GM21390 (cell line): ENCODE measurements around the gene RELA.
"Not testable (repeated sequence)": the region's sequence is repeated elsewhere in the genome, so short reads cannot be mapped to it uniquely, and the experiment has no call there.

Source experiments
- ATAC-seq: cut with Tn5 transposase; IDR thresholded peaks from one replicate; pipeline ENCODE4 v1.9.1; 2021; ENCODE audit not compliant: unreplicated experiment

The RELA gene

DNA sequence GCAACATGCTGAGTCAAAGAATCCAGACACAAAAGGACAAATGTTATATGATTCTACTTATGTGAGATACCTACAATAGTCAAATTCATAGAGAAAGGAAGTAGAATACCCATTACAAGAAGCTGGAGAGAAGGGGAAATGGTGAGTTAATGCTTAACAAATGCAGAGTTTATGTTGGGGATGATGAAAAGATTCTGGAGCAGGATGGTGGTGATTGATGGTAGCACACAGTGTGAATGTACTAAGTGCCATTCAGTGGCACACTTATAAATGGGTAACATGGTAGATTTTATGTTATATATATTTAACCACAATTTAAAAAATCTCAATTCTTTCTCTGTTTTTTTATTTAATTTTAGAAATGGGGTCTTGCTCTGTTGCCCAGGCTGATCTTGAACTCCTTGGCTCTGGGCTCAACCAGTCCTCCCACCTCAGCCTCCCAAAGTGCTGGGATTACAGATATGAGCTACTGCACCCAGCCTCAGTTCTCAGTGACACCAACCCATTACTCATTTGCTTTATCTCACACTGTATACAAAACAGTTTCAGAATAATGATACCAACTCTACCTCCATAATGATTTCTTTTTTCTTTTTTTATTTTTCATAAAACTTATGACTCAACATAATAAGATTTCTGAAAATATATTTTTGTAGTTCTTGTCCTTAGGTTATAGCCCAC lies 9.6 kb upstream of the RELA start:
- no peak for ATAC-seq

DNA sequence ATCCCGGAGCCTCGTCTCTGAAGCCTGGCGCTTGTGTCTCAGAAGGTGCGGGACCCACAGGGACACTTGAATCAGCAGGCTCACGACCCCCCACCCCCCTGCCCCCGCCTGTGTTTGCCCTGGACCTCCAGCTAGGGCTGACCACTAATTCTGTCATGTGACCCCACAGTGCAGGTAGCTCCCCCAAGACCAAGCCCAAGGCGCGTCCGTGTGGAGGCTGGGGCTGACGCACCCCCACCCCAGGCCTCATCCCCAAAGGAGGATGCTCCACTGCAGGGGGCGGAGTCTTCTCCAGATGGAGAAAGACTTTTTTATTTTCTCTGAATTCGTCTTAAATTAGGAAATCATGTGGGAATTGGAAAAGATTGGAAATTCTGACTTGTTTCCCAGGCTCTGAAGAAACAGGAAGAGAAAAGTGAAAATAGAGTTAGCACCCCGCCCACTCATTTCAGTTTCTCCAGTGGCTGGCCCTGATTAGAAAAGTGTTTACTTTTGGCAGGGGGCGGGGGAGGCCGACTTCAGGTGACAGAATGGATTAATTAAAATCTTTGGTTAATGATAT lies 1.0 kb upstream of the RELA start:
- no peak for ATAC-seq

DNA sequence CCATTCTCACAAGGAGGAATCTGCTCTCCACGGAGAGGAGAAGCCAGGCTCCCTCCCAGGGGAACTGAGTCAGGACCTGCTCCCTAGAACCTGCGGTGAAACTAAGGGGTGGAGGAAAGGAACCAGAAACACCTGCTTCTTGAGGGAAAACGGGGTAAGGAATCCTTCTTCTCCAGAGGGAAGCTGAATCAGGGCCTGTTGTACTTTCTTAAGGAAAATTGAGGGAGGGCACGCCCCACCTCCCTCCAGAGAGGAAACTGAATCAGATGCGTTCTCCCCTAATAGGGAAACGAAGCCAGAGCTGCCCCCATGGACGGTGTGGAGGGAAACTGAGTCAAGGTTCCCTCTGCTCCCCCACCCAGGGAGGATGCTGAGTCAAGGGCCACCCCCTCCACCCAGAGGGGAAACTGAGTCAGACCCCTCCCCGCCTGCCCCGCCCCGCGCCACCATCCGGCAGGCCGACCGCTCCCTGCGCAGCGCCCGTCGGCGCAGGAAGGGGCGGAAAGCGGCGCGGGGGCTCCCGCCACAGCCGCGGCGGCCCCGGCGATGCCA lies 393 bp downstream of the RELA start:
- peak; percentile 17 for ATAC-seq

DNA sequence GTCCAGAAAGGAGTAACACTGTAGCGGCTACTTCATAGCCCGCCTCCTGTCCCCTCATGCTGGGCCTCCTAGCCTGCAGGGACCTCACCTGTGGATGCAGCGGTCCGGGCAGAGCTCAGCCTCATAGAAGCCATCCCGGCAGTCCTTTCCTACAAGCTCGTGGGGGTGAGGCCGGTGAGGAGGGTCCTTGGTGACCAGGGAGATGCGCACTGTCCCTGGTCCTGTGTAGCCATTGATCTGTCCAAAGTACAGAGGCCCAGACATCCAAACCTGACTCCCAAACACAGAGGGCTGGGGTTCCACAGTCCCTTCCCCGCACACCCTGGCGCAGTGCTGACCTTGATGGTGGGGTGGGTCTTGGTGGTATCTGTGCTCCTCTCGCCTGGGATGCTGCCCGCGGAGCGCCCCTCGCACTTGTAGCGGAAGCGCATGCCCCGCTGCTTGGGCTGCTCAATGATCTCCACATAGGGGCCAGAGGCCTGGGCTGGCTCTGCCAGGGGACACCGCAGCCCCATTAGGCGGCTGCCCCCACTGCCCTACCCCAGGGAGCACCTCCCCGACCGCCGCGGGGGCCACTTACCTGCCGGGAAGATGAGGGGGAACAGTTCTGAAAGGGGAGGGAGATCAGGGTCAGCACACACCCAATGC lies 993 bp downstream of the RELA start:
- ATAC-seq: no peak

DNA sequence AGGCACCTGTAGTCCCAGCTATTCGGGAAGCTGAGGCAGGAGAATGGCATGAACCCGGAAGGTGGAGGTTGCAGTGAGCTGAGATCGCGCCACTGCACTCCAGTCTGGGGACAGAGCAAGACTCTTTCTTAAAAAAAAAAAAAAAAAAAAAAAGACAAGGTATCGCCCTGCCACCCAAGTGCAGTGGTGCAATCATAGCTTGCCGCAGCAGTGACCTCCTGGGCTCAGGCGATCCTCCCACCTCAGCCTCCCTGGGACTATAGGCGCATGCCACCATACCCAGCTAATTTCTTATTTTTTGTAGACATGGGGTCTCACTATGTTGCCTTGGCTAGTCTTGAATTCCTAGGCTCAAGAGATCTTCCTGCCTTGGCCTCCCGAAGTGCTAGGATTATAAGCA lies 1.8 kb downstream of the RELA start:
- ATAC-seq: not testable (repeated sequence)

DNA sequence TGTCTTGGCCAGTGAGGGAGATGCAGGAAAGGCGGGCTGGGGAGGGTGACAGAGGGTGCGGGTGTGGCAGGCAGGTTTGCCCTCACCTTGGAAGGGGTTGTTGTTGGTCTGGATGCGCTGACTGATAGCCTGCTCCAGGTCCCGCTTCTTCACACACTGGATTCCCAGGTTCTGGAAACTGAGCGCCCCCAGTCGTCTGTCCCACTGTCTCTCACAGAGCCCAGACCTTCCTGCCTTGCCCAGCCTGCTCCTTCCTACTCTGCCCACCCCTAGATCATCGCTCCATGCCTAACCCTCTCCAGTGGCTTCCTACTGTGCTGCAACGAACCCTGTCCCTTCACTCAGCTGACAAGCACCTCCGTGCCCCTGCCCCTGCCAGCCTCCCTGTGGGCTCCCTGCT lies 2.7 kb downstream of the RELA start:
- ATAC-seq: no peak

DNA sequence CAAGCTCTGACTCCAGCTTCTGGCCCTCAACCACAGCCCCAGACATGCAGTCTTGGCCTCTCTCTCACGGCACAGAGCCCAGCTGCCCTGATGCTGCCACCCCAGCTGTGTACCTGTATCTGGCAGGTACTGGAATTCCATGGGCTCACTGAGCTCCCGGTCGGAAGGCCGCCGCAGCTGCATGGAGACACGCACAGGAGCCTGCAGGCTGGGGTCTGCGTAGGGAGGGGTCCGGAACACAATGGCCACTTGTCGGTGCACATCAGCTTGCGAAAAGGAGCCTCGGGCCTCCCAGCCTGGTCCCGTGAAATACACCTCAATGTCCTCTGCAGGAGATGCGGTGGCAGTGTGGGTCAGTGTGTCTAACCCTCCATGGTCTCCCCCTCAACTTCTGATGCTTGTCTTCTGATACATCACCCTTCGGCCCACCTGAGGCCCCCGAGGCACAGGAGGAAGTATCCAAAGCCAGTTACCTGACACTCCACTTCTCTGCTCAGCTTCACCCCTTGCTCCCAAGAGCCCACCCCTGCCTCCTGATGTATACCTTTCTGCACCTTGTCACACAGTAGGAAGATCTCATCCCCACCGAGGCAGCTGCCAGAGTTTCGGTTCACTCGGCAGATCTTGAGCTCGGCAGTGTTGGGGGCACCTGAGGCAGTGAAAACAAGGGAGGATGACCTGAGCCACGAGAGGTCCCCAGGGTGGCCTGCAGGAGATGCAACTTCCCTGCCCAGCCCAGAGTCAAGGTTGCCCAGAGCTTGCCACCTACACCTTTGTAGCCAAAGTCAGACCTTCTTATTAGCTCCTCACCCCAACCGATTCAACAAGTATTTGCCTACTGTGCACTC lies 4.3 kb downstream of the RELA start:
- no peak for ATAC-seq

DNA sequence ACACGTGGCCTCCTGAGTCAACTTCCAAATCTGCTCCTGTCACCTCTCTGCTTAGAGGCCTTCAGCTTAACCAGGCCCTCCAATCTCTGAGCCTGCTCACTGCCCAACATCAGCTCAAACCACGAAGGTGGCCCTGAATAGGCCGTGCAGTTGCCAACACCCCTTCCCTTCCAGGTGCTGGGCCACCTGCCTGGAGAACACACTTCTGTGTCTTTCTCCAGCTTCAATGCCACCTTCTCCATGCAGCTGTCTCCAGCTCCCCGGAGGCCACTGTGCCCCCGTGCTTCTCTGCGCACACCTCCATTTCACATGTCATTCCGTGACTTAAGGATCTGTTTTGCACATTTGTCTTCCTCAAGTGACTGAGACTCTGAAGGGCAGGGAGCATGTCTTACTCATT lies 5.3 kb downstream of the RELA start:
- ATAC-seq: no peak

DNA sequence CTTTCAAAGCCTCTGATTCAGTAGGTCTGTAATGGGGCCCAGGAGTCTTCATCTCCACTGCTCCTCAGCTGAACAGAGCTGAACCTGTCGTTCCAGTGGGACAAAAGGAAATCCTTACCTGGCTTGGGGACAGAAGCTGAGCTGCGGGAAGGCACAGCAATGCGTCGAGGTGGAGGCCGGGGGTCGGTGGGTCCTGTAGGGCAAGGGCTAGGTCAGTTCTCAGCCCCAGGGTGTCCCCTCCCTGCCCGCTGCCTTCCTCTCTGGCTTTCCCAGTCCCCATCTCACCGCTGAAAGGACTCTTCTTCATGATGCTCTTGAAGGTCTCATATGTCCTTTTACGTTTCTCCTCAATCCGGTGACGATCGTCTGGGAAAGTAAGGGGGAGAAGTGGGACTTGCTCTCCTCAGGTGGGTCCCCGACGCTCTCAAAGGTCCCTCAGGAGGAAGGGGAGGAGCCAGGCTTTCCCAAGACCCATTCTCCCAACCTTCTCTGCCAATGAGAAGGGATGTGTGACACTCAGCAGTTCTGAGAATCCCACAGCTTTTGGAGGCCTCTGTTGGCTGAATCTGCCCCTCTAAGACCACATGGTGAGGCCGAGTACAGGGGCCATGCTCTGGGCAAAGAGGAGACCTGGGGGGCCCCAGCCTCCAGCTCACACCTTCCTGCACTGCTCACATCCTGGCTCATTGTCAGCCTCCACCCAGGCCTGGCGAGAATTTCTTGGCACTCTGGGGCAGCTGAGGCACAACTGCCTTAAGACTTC lies 7.0 kb downstream of the RELA start:
- ATAC-seq: no peak

GRCh38 chr11:65654375-65655349 lies 8.1 kb downstream of the RELA start:
- no peak for ATAC-seq

GRCh38 chr11:65653229-65654225 lies 9.2 kb downstream of the RELA start:
- no peak for ATAC-seq

DNA sequence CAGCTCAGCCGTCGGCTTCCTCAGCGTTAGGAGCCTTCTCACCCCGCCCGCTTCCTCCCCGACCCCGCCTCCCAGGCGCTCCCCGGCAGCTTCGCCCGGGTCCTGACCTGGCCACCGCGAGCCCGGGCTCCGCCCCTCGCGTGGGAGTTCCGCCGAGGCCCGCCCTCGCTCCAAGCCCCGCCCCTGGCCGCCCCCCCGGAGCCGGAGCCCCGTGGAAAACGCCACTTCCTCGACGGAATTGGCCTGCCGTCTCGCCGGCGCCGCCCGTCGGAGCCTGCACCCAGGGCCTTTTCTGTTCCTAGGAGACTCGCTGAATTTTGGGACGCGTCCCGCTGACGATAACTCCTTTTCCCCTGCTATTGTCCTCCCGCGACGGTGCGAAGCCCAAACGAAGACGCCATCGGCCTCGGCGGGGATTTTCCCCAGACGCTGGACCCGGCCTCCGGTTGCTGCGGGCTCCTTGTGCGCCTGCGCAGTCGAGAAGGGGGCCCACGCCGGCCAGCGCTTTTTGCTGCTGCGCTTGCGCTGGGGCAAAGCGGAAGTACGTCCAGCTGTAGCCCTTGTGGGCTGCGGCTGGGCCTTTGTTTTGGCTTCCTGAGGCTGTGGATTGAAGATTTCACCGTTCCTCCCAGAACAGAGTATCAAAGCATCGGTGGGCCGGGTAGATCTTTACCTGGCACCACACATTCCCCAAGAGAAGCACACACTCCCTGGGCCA lies 10.0 kb downstream of the RELA start:
- peak; percentile 66 for ATAC-seq

GRCh38 chr11:65651589-65652510 lies 10.9 kb downstream of the RELA start:
- no peak for ATAC-seq

DNA sequence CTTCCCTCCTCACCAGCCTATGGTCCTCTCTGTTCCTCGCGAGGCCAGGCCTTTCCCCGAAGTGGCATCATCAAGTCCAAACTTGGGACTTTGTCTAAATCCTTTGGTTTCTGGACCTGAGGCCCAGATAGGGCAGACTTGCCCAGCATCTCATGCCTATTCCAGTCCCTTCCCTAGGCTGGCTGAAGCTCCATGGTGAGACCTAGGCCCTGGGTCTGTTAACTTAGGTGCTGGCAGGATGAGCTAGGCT lies 11.5 kb downstream of the RELA start:
- ATAC-seq: no peak

- ATAC-seq: no peak
These were observed 12.0 kb downstream of the RELA start for GRCh38 chr11:65650547-65651338.
